HCT116 (cell line): ENCODE data around the gene ITGA2B. TPM values are rescaled to one million over a fixed set of nuclear protein-coding genes. Genes with fewer than 3 reads are reported as not detected.
A peak's percentile ranks its signal among the peaks of the same experiment; 100 is the strongest.

Experiments used
- ATAC-seq: fragments of 200-7000 bp; cut with Tn5 transposase; 2 replicates; pipeline ENCODE4 v1.9.1; 2020; ENCODE audit warnings: mild to moderate bottlenecking, moderate library complexity
- BruUV-seq: library from RNA; stranded (reverse); fragments of 400-500 nt; replicated peaks from 2 replicates; lab custom pipeline; 2021; lab: Mats Ljungman, UMichigan
- CTCF ChIA-PET: fragments of 300-600 bp; sonication (Branson Sonifier 250); formaldehyde crosslinking; loops from one replicate; lab custom pipeline; 2021; ENCODE audit warnings: antibody characterized with exemption; lab: Charles Lee
- POLR2A ChIA-PET: fragments of 300-600, 350-600 bp; sonication (Branson Sonifier 250); formaldehyde crosslinking; loops from one replicate; lab custom pipeline; 2021; ENCODE audit warnings: antibody characterized with exemption; lab: Charles Lee
- RAD21 ChIA-PET, 2 experiments: fragments of 300-600 bp; sonication (Branson Sonifier 250); formaldehyde crosslinking; loops; one replicate each; lab custom pipeline; 2023; ENCODE audit warnings: low total read pairs in 2 of 2; ENCODE audit not compliant: uncharacterized antibody in 2 of 2, unreplicated experiment in 2 of 2, low non-redundant PET in 1 of 2; lab: Charles Lee
- DNase-seq: peaks from one replicate; pipeline ENCODE4 v3.0.0-alpha.2; 2010; ENCODE audit warnings: low read depth, low spot score
- H2AFZ ChIP-seq: fragments of 200-600 bp; shearing (Covaris generic), sonication (generic); 2 replicates; pipeline ENCODE4 v1.6.1; 2017; ENCODE audit warnings: low read depth, mixed run types, mixed read lengths, antibody characterized with exemption, low read length; ENCODE audit not compliant: poor library complexity, severe bottlenecking
- H3K27ac ChIP-seq: 2 replicates; pipeline ENCODE4 v1.5.1; 2012; ENCODE audit warnings: low read depth, low read length
- H3K27me3 ChIP-seq: fragments of 200-600 bp; sonication (generic); 2 replicates; pipeline ENCODE4 v1.6.1; 2016; ENCODE audit warnings: mixed run types, low read length, mixed read lengths; ENCODE audit not compliant: insufficient read depth
- H3K36me3 ChIP-seq, 2 experiments: fragments of 200-500 bp in 1 of 2; fragments of 200-600 bp in 1 of 2; sonication (Bioruptor generic) in 1 of 2; sonication (generic) in 1 of 2; 2 replicates each; pipeline versions ENCODE4 v1.5.1 to v1.6.1; 2014 to 2016; ENCODE audit warnings: low read length in 2 of 2, inconsistent platforms in 1 of 2, mixed read lengths in 1 of 2, mixed run types in 1 of 2; ENCODE audit not compliant: insufficient read depth in 2 of 2, control insufficient read depth in 1 of 2
- H3K4me1 ChIP-seq, 2 experiments: fragments of 200-600 bp in 1 of 2; sonication (generic) in 1 of 2; 2 replicates each; pipeline versions ENCODE4 v1.5.1 to v1.6.1; 2012 to 2017; ENCODE audit warnings: low read length in 2 of 2, inconsistent platforms in 1 of 2, mild to moderate bottlenecking in 1 of 2, mixed read lengths in 1 of 2, mixed run types in 1 of 2, moderate library complexity in 1 of 2; ENCODE audit not compliant: insufficient read depth in 2 of 2, control insufficient read depth in 1 of 2
- H3K4me2 ChIP-seq: fragments of 200-600 bp; sonication (generic); 2 replicates; pipeline ENCODE4 v1.6.1; 2017; ENCODE audit warnings: mixed run types, low read length, mixed read lengths
- H3K4me3 ChIP-seq, 2 experiments: fragments of 200-600 bp in 1 of 2; sonication (generic) in 1 of 2; replicated peaks in 1 of 2; 2 replicates each; pipeline ENCODE4 v1.5.1; 2011 to 2016; ENCODE audit warnings: low read length in 2 of 2, control low read depth in 1 of 2, low read depth in 1 of 2, mild to moderate bottlenecking in 1 of 2, mixed read lengths in 1 of 2, mixed run types in 1 of 2
- H3K79me2 ChIP-seq: fragments of 200-600 bp; sonication (generic); 2 replicates; pipeline ENCODE4 v1.6.1; 2017; ENCODE audit warnings: mild to moderate bottlenecking, mixed run types, low read length, moderate library complexity, mixed read lengths; ENCODE audit not compliant: insufficient read depth
- H3K9ac ChIP-seq: fragments of 200-600 bp; sonication (generic); 2 replicates; pipeline ENCODE4 v1.6.1; 2016; ENCODE audit warnings: low read length, mixed read lengths
- H3K9me2 ChIP-seq: fragments of 200-600 bp; sonication (generic), shearing (Covaris generic); 2 replicates; pipeline ENCODE4 v1.6.1; 2017; ENCODE audit warnings: mixed run types, mild to moderate bottlenecking, moderate library complexity; ENCODE audit not compliant: insufficient read depth
- H3K9me3 ChIP-seq, 2 experiments: fragments of 200-500 bp in 1 of 2; fragments of 200-600 bp in 1 of 2; sonication (Bioruptor generic) in 1 of 2; sonication (generic) in 1 of 2; 2 replicates each; pipeline ENCODE4 v1.6.1; 2014 to 2017; ENCODE audit warnings: low read length in 2 of 2, mixed read lengths in 2 of 2, inconsistent platforms in 1 of 2, low read depth in 1 of 2, mild to moderate bottlenecking in 1 of 2, mixed run types in 1 of 2, moderate library complexity in 1 of 2; ENCODE audit not compliant: control insufficient read depth in 1 of 2, insufficient read depth in 1 of 2
- H4K20me1 ChIP-seq: fragments of 200-600 bp; sonication (generic), shearing (Covaris generic); 2 replicates; pipeline ENCODE4 v1.6.1; 2017; ENCODE audit warnings: mixed run types, mild to moderate bottlenecking, moderate library complexity; ENCODE audit not compliant: insufficient read depth
- CBX3 ChIP-seq: IDR thresholded peaks from 2 replicates; pipeline ENCODE4 v1.6.1; 2012; ENCODE audit warnings: low read depth
- CTCF ChIP-seq, 3 experiments: fragments of 200-600 bp in 1 of 3; sonication (generic) in 1 of 3; IDR thresholded peaks in 2 of 3; conservative IDR thresholded peaks in 1 of 3; 2 replicates each; pipeline ENCODE4 v1.5.1; 2012 to 2017; ENCODE audit warnings: low read depth in 2 of 3, low read length in 2 of 3, antibody characterized with exemption in 1 of 3, borderline replicate concordance in 1 of 3, control low read depth in 1 of 3, mild to moderate bottlenecking in 1 of 3, mixed read lengths in 1 of 3, mixed run types in 1 of 3, moderate library complexity in 1 of 3; ENCODE audit not compliant: insufficient read depth in 1 of 3
- FOSL1 ChIP-seq: IDR thresholded peaks from 2 replicates; pipeline ENCODE4 v1.6.1; 2012; ENCODE audit warnings: low read depth
- JUND ChIP-seq: IDR thresholded peaks from 2 replicates; pipeline ENCODE4 v1.6.1; 2012
- MAX ChIP-seq: IDR thresholded peaks from 2 replicates; pipeline ENCODE4 v1.6.1; 2012
- SRF ChIP-seq: IDR thresholded peaks from 2 replicates; pipeline ENCODE4 v1.6.1; 2012; ENCODE audit warnings: low read depth
- TCF7L2 ChIP-seq: IDR thresholded peaks from 2 replicates; pipeline ENCODE4 v1.7.0; 2011; ENCODE audit warnings: borderline replicate concordance, inconsistent platforms; ENCODE audit not compliant: insufficient read depth, insufficient read length; ENCODE audit errors: extremely low read depth
- YY1 ChIP-seq: IDR thresholded peaks from 2 replicates; pipeline ENCODE4 v1.6.1; 2011; ENCODE audit warnings: low read length, low read depth, moderate library complexity, mild to moderate bottlenecking; ENCODE audit not compliant: insufficient replicate concordance; ENCODE audit errors: extremely low read depth
- intact Hi-C: fragments of 100-400 bp; cut with micrococcal nuclease; formaldehyde crosslinking; loops from 2 replicates; pipeline ENCODE4 v1.10.0; 2022
- total RNA-seq: library from RNA; stranded (reverse); gene quantifications from one replicate; pipeline ENCODE4 v1.2.1, GENCODE V29; 2021; ENCODE audit not compliant: unreplicated experiment

ITGA2B gene
- total RNA-seq, 1 experiment from 2014 or later = 7.6 TPM

GRCh38 chr17:44324571-44325275, 64.7 kb downstream of the ITGA2B start, which contains the start of gene SLC25A39 (continued):
- TF ChIP-seq MAX (peak; percentile 82), YY1 (no peak), SRF (no peak), CTCF (IDR thresholded peaks at IDR 0.05 in 2 of 3, conservative IDR thresholded peaks at IDR 0.05 in 1 of 3; ENCODE audit: borderline replicate concordance in 1 of 3, insufficient read depth in 1 of 3, low read depth in 2 of 3, low read length in 2 of 3) (no peak), FOSL1 (no peak), CBX3 (no peak; the same call in none of the 2 replicates), JUND (no peak)

GRCh38 chr17:44324092-44324570, 65.3 kb downstream of the ITGA2B start:
- H3K9me3 ChIP-seq = no peaks in the 10 kb centered on the region
- ChIA-PET POLR2A (interaction anchor here (1.2 to 2.0 kb wide), 2 partner anchors 21 to 114 kb away, joined by 3 to 6 read pairs; partner anchors contain the start of gene GRN), RAD21 (no interaction called here), CTCF (interaction anchor here (1.2 to 1.7 kb wide), 3 partner anchors 21 to 114 kb away, joined by 5 to 7 read pairs (median 6); partner anchors contain the start of genes GRN and UBTF)
- BruUV-seq = no TSS peak
- intact Hi-C loops = loop anchor here (2.0 kb wide), 1 partner anchor 77 kb away; no protein-coding TSS in a partner anchor
- no peak for TF ChIP-seq TCF7L2
- TF ChIP-seq MAX = peak; percentile 45; the same call in 1 of the 2 replicates
- H3K27me3 ChIP-seq = no peaks in the 10 kb centered on the region
- H4K20me1 ChIP-seq = no peaks in the 10 kb centered on the region
- H3K4me1 ChIP-seq = peaks cover 15 to 30% of the 10 kb centered on the region in 2 experiments
- H3K4me2 ChIP-seq = peak overlapping the region; percentile 77
- peak overlapping the region; percentile 60 to 87 for H3K4me3 ChIP-seq
- DNase-seq (no peak), ATAC-seq (0 out of 2 replicates have a peak, but pooled peaks have one; percentile 1)
- H3K36me3 ChIP-seq = peaks cover 19 to 33% of the 10 kb centered on the region in 2 experiments; a peak in 3 of 4 replicates
- H3K9ac ChIP-seq = peak overlapping the region; percentile 97
- H3K9me2 ChIP-seq = no peaks in the 10 kb centered on the region
- H3K27ac ChIP-seq = peak overlapping the region; percentile 98
- no peak overlapping the region for H2AFZ ChIP-seq
- H3K79me2 ChIP-seq = peaks cover 55% of the 10 kb centered on the region
